Measurements from ENCODE around the gene H6PD. TPM values are rescaled to one million over a fixed set of nuclear protein-coding genes. Genes with fewer than 3 reads are reported as not detected.
A peak's percentile ranks its signal among the peaks of the same experiment; 100 is the strongest.

H6PD gene
- polyA plus RNA-seq, 5 donors = 40.9 to 57.8 (median 48.4) TPM

- DNase-seq = no peak
These were observed 41.0 kb downstream of the H6PD start for GRCh38 chr1:9275567-9276034.

- DNase-seq = no peak
These were observed 43.5 kb downstream of the H6PD start for GRCh38 chr1:9278116-9278515.

- DNase-seq = no peak
These were observed 44.1 kb downstream of the H6PD start for GRCh38 chr1:9278585-9279153.

GRCh38 chr1:9279172-9279840 lies 44.7 kb downstream of the H6PD start:
- DNase-seq = no peak

GRCh38 chr1:9280015-9280860 lies 45.7 kb downstream of the H6PD start:
- no peak for DNase-seq

GRCh38 chr1:9281071-9281827 lies 46.7 kb downstream of the H6PD start:
- DNase-seq = no peak

GRCh38 chr1:9281908-9282695 lies 47.5 kb downstream of the H6PD start:
- DNase-seq = no peak

- DNase-seq = no peak
These were observed 48.1 kb downstream of the H6PD start for GRCh38 chr1:9282696-9282955.

- no peak for DNase-seq
These were observed 49.5 kb downstream of the H6PD start for GRCh38 chr1:9284061-9284460.

- no peak for DNase-seq
These were observed 52.0 kb downstream of the H6PD start for GRCh38 chr1:9286556-9286955.

- peak in 1 of 2 donors; percentile 27 for DNase-seq
These were observed 54.5 kb downstream of the H6PD start for GRCh38 chr1:9289090-9289534.

GRCh38 chr1:9289711-9290485 lies 55.3 kb downstream of the H6PD start:
- peak in 1 of 2 donors; percentile 68 for DNase-seq

- peak; percentile 71 to 77 for DNase-seq
These were observed 57.4 kb downstream of the H6PD start for GRCh38 chr1:9291914-9292360.

GRCh38 chr1:9292361-9293240 lies 58.0 kb downstream of the H6PD start, which contains the start of gene SPSB1:
Gene SPSB1, plus strand, starts transcription at chr1:9292894. Its CDS starts 62,998 bp downstream, at chr1:9355892.
- DNase-seq = peak; percentile 72 to 73

GRCh38 chr1:9293241-9293532 lies 58.6 kb downstream of the H6PD start:
- no peak for DNase-seq

- peak in 1 of 2 donors; percentile 24 for DNase-seq
These were observed 59.2 kb downstream of the H6PD start for GRCh38 chr1:9293533-9294404.

GRCh38 chr1:9294405-9294773 lies 59.8 kb downstream of the H6PD start:
- DNase-seq = no peak

GRCh38 chr1:9294910-9295636 lies 60.5 kb downstream of the H6PD start:
- peak in 1 of 2 donors; percentile 27 for DNase-seq
